ENCODE results near the gene ITGB3.

- no peak for TF ChIP-seq CTCF (IDR thresholded peaks at IDR 0.05)
- TF ChIP-seq POLR2A (IDR thresholded peaks at IDR 0.05), result no peak
Measured at GRCh38 chr17:47205419-47205963, 48.1 kb upstream of the ITGB3 start.
